Activated CD4-positive, alpha-beta T cell treated with anti-CD3 and anti-CD28 coated beads, Interleukin-2, amount 50 U/mL, for 16 hours (primary cell): ENCODE measurements around the gene STUB1.

Experiments used
- DNase-seq: peaks from one replicate; pipeline ENCODE4 v3.0.0-alpha.2; 2020

STUB1 gene

DNA sequence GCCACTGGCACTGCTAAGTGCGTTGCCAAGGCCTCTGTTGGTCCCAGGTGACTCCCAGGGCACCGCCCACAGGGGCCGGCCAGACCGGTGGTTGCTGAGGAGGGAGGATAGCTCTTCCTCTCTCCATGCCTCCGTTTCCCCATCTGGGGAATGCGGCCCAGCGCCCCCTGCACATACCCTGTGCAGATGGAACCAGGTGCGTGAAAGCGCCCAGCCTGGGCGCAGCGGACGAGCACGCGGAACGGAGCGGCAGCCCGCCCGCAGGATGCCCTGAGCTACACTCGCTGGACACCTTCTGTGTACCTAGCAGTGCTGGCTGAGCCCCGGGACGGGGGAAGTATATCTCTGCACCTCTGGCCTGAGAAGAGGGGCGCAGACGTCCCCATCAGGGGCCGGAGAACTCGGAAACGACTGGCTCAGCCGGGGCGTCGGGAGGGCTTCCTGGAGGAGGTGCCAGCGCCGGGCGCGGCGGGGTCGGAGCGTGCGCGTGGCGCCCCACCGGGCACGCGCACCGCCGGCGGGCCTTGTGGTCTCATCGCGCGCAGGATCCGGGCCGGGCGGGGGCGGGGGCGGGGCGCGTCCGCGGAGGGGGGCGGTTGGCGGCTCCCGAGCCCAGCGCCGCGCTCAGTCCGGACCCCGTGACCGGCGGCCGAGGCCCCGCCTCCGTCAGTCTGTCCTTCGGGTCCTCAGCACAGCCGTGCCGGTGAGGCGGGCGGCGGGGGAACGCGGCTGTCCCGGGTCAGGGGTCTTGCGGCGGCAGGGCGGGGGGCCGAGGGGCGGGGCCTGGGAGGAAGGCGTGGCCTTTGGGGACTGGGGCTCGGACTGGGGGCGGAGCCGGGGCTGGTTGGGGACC, 46.5 kb downstream of the STUB1 start, which contains the start of the genes CCDC78 and HAGHL:
Gene CCDC78 (minus strand): TSS at position 6 of the 853 bp plus-strand sequence. CDS start 76 bp downstream, outside the sequence.
Gene HAGHL (plus strand): TSS at position 669 of the 853 bp plus-strand sequence. CDS start 404 bp downstream, outside the sequence.
- peak; percentile 69 for DNase-seq

DNA sequence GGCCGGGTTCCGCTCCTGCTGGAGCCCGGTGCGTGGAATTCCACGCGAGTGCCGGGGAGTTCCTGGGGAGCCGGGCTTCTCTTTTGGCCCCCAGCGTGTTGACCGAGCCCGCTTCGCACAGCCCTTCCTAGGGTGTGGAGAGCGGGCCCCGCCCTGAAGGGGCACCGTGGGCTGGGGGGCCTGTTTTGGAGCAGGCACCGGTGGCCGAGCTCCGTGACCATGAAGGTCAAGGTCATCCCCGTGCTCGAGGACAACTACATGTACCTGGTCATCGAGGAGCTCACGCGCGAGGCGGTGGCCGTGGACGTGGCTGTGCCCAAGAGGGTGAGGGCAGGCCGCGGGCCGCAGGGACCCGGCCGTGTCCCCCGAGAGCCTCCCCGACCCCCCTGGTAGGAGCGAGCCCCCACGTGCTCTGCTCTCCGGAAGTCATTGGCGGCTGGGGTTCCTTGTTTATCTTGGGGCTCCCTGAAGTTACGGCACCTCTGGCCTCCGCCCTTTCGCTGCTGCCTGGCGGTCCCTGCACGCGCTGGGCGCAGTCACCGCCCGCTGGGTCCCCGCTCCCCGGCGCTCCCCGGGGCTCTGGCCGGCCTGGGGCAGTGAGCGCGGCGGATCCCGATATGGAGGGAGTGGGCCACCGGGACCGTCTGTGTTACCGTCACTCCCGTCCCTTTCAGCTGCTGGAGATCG, 47.2 kb downstream of the STUB1 start:
- DNase-seq: no peak

DNA sequence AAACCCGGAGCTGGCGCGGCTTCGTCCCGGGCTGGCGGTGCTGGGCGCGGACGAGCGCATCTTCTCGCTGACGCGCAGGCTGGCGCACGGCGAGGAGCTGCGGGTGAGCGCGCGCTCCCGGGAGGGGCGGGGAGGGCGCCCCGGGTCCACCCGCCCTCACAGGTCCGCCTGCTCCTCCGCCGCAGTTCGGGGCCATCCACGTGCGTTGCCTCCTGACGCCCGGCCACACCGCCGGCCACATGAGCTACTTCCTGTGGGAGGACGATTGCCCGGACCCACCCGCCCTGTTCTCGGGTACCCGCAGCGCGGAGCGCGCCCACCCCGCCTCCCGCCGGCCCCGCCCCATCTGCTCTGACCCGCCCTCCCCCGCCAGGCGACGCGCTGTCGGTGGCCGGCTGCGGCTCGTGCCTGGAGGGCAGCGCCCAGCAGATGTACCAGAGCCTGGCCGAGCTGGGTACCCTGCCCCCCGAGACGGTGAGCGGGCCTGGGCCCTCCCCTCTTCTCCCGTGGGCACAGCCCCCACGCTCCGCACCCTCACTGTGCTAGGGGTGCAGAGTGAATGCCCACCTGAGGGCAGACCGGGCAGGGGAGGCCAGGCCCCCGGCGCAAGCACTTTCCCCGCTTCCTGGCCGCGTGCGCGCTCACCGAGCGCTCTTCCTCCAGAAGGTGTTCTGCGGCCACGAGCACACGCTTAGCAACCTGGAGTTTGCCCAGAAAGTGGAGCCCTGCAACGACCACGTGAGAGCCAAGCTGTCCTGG, 48.1 kb downstream of the STUB1 start:
- peak; percentile 74 for DNase-seq

DNA sequence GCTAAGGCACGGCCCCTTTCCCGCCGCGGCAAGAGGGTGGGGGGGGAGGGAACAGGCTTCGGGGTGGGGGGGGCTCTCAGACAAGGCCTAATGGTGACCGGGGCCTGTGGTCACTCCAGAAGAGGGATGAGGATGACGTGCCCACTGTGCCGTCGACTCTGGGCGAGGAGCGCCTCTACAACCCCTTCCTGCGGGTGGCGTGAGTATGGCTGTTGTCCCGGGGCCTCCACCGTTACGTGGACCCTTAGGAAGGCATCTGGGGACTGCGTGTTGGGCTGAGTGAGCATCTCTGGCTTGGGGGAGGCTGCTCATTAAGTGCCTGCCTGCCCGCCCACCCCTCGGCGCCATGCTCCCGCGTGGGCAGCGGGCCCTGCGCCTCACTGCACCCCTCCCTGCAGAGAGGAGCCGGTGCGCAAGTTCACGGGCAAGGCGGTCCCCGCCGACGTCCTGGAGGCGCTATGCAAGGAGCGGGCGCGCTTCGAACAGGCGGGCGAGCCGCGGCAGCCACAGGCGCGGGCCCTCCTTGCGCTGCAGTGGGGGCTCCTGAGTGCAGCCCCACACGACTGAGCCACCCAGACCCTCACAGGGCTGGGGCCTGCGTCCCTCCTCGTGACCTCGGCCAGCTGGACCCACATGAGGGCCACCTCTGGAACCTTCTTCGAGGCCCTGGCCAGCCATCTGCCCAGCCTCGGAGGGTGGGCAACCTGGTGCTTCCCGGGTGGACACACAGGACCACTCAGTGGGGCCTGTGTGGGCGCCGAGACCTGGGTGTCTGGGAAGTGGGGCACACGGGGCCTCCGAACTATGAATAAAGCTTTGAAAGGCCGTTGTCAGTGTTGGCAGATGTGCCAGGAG, 48.9 kb downstream of the STUB1 start:
- DNase-seq: no peak

DNA sequence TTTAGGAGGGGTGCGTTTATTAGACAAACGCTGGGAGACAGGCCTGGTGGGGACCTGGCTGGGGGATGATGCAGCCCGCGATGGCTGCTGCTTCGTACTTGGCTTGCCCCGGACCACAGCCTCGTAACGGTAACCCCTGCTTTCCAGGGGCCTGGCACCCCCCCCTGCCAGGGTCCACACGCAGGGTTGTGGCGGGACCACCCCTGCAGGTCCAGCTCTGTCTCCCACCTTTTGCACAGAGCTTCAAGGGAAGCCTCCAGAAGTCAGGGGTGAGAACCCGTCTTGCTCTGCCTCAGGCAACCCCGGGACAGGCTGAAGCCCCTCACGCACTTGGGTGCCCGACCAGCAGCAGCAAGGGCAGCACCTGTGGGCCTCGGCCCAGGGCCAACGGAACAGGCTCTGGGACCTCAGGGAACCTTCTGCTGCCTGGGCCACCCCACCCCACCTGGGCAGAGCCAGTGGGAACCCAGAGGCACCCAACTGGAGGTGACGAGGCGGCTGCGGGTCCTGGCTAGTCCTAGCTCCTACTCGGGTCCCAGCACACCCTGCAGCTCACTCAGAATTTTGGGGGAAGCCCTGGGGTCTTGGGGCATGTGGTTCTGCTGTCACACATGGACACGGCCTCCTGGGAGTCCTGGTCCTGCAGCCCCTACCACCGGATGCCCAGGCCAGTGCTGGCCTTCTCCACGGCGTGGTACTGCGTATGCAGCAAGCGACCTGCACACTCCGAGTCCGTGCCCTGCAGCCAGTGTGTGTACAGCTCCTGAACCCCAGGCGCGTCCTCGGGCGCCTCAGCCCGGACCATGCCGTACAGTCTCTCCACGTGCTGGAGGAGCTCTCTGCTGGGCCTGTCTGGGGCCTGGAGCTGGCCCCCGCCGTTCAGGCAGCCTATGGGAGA, 49.8 kb downstream of the STUB1 start:
- no peak for DNase-seq

GRCh38 chr16:730666-731509, 50.7 kb downstream of the STUB1 start:
- no peak for DNase-seq

DNA sequence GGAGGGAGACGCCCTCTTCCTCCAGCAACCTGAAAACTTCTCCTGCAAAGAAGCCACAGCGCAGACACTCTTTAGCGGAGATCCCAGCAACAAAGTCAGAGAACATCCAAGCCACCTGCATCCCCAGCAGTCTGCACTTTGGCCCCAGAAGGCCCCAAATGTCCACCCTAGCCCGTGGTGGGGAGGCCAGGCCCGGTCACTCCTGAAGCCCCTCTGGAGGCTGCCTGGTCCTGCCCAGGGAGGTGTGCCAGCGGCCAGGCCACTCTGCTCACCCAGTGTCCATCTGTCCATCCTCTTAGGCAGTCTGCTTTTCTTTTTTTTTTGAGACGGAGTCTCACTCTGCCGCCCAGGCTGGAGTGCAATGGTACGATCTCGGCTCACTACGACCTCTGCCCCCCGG, 52.1 kb downstream of the STUB1 start:
- DNase-seq: no peak
